ENCODE measurements around the gene SELENON. TPM values are rescaled to one million over a fixed set of nuclear protein-coding genes. Genes with fewer than 3 reads are reported as not detected.

The SELENON gene
- total RNA-seq, 1 experiment from 2014 or later: 21.8 TPM

DNA sequence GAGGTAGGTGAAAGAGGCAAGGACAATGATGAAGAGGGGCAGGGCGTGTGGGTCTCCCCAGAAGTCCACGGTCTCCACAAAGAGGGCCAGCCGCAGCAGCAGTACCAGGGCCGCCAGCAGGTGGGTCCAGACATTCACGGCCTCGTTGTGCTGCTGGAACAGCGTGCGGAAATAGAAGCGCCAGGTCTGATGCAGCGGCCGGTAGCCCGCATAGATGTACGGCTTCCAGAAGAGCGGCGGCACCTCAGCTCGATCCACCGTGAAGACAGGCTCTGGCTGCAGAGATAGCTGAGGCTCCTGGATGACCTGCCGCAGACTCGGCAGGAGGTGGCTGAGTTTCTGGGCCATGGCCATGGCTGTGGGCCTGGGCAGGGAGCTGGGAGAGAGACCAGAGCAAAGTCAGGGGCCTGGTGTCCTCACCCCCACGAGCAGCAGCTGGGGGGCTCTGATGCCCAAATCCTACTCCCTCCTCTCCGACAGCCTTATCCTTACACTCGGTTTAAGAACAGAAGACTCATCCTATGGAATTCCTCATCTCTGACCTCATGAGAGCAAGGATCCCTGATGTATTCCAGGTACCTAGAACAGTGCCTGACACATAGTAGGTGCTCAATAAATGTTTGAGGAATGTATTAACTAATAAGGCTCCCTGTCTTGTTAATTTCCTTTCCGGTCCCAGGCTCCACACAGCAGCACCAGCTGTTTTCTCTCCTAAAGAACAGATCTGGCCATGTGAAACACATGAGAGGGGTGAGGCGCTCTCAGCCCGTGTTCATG, 63.7 kb downstream of the SELENON start:
- BruUV-seq (replicated peaks): no TSS peak
- H3K27me3 Mint-ChIP-seq (ENCODE audit: insufficient read depth, unreplicated experiment): no peaks in the 10 kb centered on the region
- H3K4me1 Mint-ChIP-seq (ENCODE audit: insufficient read depth, unreplicated experiment): peaks cover 11% of the 10 kb centered on the region
- intact Hi-C loops (cut with micrococcal nuclease): no loop called here
- no peak overlapping the region for H3K4me3 Mint-ChIP-seq (ENCODE audit: unreplicated experiment)
- CTCF ChIA-PET: interaction anchor here (0.9 to 1.1 kb wide), 3 partner anchors 19 to 134 kb away, joined by 3 to 5 read pairs (median 4); partner anchors contain the start of gene PAFAH2
- no peak for DNase-seq (ENCODE audit: unreplicated experiment)
- POLR2A ChIA-PET: interaction anchor here (0.6 to 1.4 kb wide), 3 partner anchors 11 to 180 kb away, joined by 3 read pairs; no protein-coding TSS in a partner anchor
- no peak overlapping the region for H3K27ac Mint-ChIP-seq (ENCODE audit: low read depth, unreplicated experiment)
- TF ChIP-seq, protein P1, sequence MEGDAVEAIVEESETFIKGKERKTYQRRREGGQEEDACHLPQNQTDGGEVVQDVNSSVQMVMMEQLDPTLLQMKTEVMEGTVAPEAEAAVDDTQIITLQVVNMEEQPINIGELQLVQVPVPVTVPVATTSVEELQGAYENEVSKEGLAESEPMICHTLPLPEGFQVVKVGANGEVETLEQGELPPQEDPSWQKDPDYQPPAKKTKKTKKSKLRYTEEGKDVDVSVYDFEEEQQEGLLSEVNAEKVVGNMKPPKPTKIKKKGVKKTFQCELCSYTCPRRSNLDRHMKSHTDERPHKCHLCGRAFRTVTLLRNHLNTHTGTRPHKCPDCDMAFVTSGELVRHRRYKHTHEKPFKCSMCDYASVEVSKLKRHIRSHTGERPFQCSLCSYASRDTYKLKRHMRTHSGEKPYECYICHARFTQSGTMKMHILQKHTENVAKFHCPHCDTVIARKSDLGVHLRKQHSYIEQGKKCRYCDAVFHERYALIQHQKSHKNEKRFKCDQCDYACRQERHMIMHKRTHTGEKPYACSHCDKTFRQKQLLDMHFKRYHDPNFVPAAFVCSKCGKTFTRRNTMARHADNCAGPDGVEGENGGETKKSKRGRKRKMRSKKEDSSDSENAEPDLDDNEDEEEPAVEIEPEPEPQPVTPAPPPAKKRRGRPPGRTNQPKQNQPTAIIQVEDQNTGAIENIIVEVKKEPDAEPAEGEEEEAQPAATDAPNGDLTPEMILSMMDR (IDR thresholded peaks at IDR 0.05; ENCODE audit: unreplicated experiment): no peak
- no peaks in the 10 kb centered on the region for H3K9me3 Mint-ChIP-seq (ENCODE audit: unreplicated experiment)
- H3K36me3 Mint-ChIP-seq (ENCODE audit: insufficient read depth, unreplicated experiment): peaks cover 1% of the 10 kb centered on the region

DNA sequence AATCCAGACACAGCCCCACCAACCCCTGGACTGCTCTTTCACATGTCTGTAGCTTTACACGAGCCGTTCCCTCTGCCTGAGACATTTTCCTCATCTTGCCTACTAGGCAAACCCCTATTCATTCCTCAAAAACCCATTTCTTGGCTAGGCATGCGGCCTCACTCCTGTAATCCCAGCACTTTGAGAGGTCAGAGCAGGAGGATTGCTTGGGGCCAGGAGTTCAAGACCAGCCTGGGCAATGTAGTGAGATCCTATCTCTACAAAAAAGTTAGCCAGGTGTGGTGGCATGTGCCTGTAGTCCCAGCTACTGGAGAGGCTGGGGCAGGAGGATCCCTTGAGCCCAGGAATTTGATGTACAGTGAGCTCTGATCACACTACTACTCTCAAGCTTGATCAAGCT, 64.4 kb downstream of the SELENON start:
- Mint-ChIP-seq H3K9me3 (ENCODE audit: unreplicated experiment) (no peaks in the 10 kb centered on the region), H3K4me1 (ENCODE audit: insufficient read depth, unreplicated experiment) (peaks cover 6% of the 10 kb centered on the region), H3K4me3 (ENCODE audit: unreplicated experiment) (no peak overlapping the region), H3K27me3 (ENCODE audit: insufficient read depth, unreplicated experiment) (no peaks in the 10 kb centered on the region), H3K36me3 (ENCODE audit: insufficient read depth, unreplicated experiment) (peaks cover 9% of the 10 kb centered on the region), H3K27ac (ENCODE audit: low read depth, unreplicated experiment) (no peak overlapping the region)
- no TSS peak for BruUV-seq (replicated peaks)
- POLR2A ChIA-PET: interaction anchor here (0.6 to 1.4 kb wide), 2 partner anchors 10 to 20 kb away, joined by 3 read pairs; no protein-coding TSS in a partner anchor
- DNase-seq (ENCODE audit: unreplicated experiment): no peak
- CTCF ChIA-PET: interaction anchor here (0.6 to 1.1 kb wide), 4 partner anchors 20 to 368 kb away, joined by 3 to 5 read pairs (median 4); partner anchors contain the start of gene PAFAH2
- TF ChIP-seq, protein P1 (IDR thresholded peaks at IDR 0.05; ENCODE audit: unreplicated experiment): no peak
- intact Hi-C loops (cut with micrococcal nuclease): no loop called here

DNA sequence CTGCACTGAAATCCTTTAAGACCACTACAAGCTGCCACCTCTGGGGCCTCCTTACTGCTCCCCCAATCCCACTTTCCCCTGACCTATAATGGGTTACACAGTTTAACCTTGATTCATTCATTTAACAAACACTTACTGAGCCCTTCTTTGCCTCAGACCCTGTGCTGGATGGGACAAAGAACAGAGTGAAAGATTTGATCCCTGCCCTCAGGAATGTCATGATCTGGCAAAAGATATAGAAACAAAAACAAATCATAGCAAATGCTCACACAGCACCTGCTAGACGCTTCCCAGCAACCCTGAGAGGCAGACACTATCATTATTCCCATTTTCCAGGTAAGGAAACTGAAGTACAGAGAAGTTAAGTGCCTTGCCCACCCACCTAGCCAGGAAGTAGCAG, 66.3 kb downstream of the SELENON start:
- no peak for DNase-seq (ENCODE audit: unreplicated experiment)
- intact Hi-C loops (cut with micrococcal nuclease): no loop called here
- no peaks in the 10 kb centered on the region for H3K27me3 Mint-ChIP-seq (ENCODE audit: insufficient read depth, unreplicated experiment)
- no TSS peak for BruUV-seq (replicated peaks)
- H3K4me3 Mint-ChIP-seq (ENCODE audit: unreplicated experiment): no peak overlapping the region
- no peak overlapping the region for H3K27ac Mint-ChIP-seq (ENCODE audit: low read depth, unreplicated experiment)
- ChIA-PET POLR2A (no interaction called here), CTCF (no interaction called here)
- TF ChIP-seq, protein P1 (IDR thresholded peaks at IDR 0.05; ENCODE audit: unreplicated experiment): no peak
- peaks cover 8% of the 10 kb centered on the region for H3K4me1 Mint-ChIP-seq (ENCODE audit: insufficient read depth, unreplicated experiment)
- peaks cover 9% of the 10 kb centered on the region for H3K36me3 Mint-ChIP-seq (ENCODE audit: insufficient read depth, unreplicated experiment)
- no peaks in the 10 kb centered on the region for H3K9me3 Mint-ChIP-seq (ENCODE audit: unreplicated experiment)

DNA sequence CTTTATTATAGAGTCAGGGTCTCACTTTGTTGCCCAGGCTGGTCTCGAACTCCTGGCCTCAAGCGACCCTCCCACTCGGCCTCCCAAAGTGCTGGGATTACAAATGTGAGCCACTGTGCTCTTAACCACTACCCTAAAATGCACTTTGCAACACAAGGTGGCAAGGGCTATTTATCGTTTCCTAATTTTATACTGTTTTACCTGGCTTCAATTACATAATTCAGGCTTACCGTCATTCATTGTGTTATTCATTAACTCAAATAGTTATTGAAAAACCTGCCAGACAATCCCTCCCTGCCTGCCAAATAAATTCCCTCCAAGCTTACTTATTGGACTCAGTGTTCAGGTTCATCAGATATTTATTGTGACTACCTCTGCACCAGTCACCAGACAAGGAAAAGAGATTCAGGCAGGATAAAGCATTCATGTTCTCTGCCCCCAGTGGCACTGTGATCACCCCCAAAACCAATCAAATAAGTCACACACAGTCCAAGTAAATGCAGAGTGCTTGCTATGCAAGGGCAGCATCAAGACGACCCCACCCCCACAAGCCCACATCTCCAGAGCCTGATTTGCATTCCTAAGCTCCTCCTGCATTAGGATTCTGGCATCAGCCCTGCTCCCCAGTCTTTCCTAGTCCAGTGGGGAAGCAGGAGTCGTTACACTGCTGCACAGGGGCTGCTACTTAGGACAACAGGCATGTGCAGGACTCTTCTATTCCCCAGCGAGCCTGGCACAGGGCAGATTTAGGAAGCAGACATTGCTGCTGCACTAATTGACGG, 67.4 kb downstream of the SELENON start:
- no peak overlapping the region for H3K27ac Mint-ChIP-seq (ENCODE audit: low read depth, unreplicated experiment)
- TF ChIP-seq, protein P1 (IDR thresholded peaks at IDR 0.05; ENCODE audit: unreplicated experiment): no peak
- intact Hi-C loops (cut with micrococcal nuclease): no loop called here
- no peaks in the 10 kb centered on the region for H3K27me3 Mint-ChIP-seq (ENCODE audit: insufficient read depth, unreplicated experiment)
- no TSS peak for BruUV-seq (replicated peaks)
- DNase-seq (ENCODE audit: unreplicated experiment): no peak
- no peaks in the 10 kb centered on the region for H3K9me3 Mint-ChIP-seq (ENCODE audit: unreplicated experiment)
- H3K4me3 Mint-ChIP-seq (ENCODE audit: unreplicated experiment): no peak overlapping the region
- peaks cover 9% of the 10 kb centered on the region for H3K4me1 Mint-ChIP-seq (ENCODE audit: insufficient read depth, unreplicated experiment)
- ChIA-PET POLR2A (interaction anchor here (1.7 kb wide), 1 partner anchor 47 kb away, joined by 4 read pairs; the partner anchor contains the start of gene MTFR1L), CTCF (interaction anchor here (0.7 to 1.4 kb wide), 2 partner anchors 24 to 26 kb away, joined by 3 read pairs; no protein-coding TSS in a partner anchor)
- H3K36me3 Mint-ChIP-seq (ENCODE audit: insufficient read depth, unreplicated experiment): peaks cover 9% of the 10 kb centered on the region
